Effector memory CD8-positive, alpha-beta T cell (primary cell): Measurements from ENCODE around the gene ETF1.

Source experiments
- ATAC-seq: fragments of 150-1000 bp; cut with Tn5 transposase; replicated peaks from 2 replicates; pipeline ENCODE4 v1.10.0; 2021; ENCODE audit warnings: mild to moderate bottlenecking, moderate library complexity
- DNase-seq, 3 experiments: peaks; one replicate each; pipeline ENCODE4 v3.0.0; 2021
- H3K27ac Mint-ChIP-seq, 2 donors: one replicate each; pipeline ENCODE4 v1.8.0; 2022; ENCODE audit warnings: mild to moderate bottlenecking in 2 of 2, mixed read lengths in 2 of 2, moderate library complexity in 2 of 2
- H3K27me3 Mint-ChIP-seq, 2 donors: one replicate each; pipeline ENCODE4 v1.8.0; 2022; ENCODE audit warnings: mixed read lengths in 2 of 2
- H3K36me3 Mint-ChIP-seq: one replicate; pipeline ENCODE4 v1.8.0; 2022; ENCODE audit warnings: mild to moderate bottlenecking, moderate library complexity, mixed read lengths; ENCODE audit not compliant: insufficient read depth
- H3K4me1 Mint-ChIP-seq, 2 donors: one replicate each; pipeline ENCODE4 v1.8.0; 2022; ENCODE audit warnings: low read depth in 2 of 2, mixed read lengths in 2 of 2
- H3K4me3 Mint-ChIP-seq, 2 donors: one replicate each; pipeline ENCODE4 v1.8.0; 2022; ENCODE audit warnings: mild to moderate bottlenecking in 2 of 2, mixed read lengths in 2 of 2, moderate library complexity in 2 of 2
- H3K9me3 Mint-ChIP-seq, 2 donors: one replicate each; pipeline ENCODE4 v1.8.0; 2022; ENCODE audit warnings: mixed read lengths in 2 of 2

Gene ETF1

DNA sequence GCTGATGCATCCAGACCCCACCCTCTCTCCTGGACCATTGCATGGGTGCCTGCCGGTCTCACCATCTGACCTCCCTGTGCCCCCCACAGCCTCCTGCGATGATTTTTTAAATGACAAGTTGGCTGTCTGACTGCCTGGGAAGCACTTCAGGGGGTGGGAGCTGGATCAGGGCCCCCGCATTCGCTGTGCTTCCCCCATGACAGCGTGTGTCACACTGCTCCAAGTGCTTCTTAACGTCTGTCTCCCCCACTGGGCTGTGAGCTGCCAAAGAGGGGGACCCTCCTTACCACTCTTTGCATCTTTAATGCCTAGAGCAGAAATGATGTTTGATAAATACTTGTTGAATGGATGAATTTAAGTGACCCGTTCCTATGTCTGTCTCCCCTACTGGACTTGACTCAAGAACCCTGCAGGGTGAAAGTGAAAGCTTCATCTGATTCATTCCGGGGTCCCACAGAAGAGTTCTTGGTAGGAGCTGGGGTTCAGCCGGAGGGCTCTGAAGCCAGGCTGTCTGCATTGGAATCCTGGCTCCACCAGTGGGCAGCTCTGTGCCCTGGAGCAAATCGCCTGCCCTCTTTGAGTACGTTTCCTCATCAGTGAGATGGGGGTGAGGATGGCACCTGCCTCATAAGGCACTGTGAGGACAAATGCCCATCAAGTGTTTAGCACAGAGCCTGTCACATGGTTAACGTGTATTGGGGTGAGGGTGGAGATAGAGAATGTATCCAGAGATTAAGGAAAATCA is 85.3 kb downstream of the ETF1 start:
- H3K27ac Mint-ChIP-seq, result peak overlapping the region; percentile 98 to 100
- no peaks in the 10 kb centered on the region for H3K9me3 Mint-ChIP-seq
- DNase-seq (no peak), ATAC-seq (no peak)
- no peaks in the 10 kb centered on the region for H3K27me3 Mint-ChIP-seq
- H3K36me3 Mint-ChIP-seq, result peaks cover 6% of the 10 kb centered on the region
- peaks cover 29 to 31% of the 10 kb centered on the region in 2 donors for H3K4me1 Mint-ChIP-seq
- peak overlapping the region in 1 of 2 donors; percentile 27 for H3K4me3 Mint-ChIP-seq
